Activated gamma-delta T cell (primary cell): Measurements from ENCODE around the gene ARSK.
"Not testable (repeated sequence)": the region's sequence is repeated elsewhere in the genome, so short reads cannot be mapped to it uniquely, and the experiment has no call there.

Experiments used
- DNase-seq: peaks from one replicate; lab custom pipeline; 2025; lab: John Stamatoyannopoulos, UW

ARSK gene

DNA sequence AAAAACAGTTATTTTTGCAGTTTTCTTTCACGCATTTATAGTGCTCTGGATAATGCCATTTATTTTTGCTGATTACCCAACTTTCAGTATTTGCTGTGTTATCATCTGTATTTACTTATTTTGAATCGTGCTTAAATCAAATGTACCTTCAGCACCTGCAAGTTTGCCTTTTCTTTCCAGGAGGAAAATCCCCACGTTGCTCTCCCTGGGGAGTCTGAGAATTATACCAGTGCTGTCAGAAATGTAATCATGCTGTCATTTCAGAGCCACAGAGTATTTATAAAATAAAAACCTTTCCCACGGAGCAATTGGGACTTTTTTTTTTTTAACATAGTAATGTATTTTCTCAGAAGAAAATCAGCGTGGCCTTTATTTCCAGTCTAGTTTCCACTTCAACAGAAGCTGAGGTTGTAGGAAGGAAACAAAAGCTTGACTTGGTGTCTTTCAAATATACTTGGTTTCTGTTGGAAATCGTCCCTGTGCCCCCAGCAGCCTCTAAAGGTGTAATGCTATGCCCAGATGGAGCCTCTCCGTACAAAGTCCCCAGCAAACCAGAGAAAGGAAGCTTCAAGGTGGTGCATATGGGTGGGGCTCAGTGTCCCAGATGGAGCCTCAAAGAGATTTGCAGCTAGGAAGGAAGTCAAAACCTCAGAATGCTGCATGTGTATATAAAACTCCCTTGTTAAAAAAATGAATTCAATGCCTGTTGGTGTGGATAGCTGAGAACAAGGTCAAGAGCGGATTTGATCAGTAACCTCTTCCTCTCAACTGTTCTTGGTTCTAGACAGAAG, 67.1 kb downstream of the ARSK start:
- no peak for DNase-seq

DNA sequence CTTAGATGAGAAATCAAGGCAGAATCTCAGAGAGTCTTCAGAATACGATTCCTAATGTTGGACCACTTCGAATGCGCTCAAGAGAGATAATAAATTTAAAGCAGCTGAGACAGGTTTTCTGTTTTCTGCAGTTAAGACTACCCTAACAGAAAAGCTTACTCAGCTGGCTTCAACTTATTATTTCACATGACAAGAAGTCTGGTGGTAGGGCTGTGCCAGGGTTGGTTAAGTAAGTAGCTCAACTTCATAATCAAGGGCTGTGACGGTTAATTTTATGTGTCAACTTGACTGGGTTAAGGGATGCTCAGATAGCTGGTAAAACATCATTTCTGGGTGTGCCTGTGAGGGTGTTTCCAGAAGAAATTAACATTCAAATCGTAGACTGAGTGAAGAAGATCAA, 68.8 kb downstream of the ARSK start:
- no peak for DNase-seq

DNA sequence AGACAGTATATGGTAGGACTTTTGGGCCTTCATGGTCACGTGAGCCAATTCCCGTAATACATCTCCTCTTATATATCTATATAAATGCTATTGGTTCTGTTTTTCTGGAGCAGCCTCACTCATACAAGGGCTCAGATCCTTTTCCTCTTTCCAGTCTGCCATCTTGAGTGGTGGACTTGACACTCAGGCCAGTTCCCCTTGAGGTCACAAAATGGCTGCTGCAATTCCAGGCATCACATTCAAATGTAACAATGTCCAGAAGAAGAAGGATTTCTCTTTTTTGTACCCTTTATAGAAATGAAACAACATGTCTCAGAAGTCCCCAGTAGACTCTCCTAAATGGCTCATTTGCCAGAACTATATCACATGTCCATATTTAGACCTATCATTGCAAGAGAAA, 69.5 kb downstream of the ARSK start:
- no peak for DNase-seq

DNA sequence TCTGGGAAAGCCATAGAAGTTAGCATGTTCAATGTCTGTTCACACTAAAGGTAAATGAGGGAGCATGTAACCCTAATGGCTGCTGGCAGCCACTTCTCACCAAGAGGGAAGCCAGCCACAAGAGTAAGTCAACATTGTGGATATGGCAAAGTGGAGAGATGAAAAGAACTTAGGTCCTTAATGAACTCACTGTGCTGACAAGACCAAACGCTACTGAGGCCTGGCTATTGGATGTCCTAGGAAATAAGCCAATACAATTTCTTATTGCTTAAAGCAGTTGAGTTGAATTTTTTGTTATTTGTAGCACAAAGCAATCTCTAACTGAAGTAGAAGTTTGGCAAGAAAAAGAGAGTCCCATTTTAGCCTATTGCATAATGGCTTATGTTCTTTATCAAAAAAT, 71.8 kb downstream of the ARSK start:
- no peak for DNase-seq

DNA sequence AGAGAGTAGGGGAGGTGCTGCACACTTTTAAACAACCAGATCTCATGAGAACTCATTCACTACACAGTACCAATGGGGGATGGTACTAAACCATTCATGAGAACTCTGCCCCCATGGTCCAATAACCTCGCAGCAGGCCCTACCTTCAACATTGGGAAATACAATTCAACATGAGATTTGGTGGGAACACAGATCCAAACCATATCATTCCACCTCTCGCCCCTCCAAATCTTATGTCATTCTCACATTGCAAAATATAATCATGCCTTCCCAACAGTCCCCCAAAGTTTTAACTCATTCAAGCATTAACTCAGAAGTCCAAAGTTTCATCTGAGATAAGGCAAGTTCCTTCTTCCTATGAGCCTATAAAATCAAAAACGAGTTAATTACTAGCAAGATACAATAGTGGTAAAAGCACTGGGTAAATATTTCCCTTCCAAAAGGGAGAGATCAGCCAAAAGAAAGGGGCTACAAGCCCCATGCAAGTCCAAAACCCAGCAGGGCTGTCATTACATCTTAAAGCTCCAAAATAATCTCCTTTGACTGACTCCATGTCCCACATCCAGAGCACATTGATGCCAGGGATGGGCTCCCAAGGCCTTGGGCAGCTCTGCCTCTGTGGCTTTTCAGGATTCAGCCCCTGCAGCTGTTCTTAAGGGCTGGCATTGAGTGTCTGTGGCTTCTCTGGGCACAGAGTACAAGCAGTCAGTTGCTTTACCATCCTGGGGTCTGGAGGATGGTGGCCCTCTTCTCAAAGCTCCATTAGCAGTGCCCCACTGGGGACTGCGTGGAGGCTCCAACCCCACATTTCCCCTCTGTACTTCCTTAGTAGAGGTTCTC, 73.3 kb downstream of the ARSK start:
- DNase-seq = no peak

DNA sequence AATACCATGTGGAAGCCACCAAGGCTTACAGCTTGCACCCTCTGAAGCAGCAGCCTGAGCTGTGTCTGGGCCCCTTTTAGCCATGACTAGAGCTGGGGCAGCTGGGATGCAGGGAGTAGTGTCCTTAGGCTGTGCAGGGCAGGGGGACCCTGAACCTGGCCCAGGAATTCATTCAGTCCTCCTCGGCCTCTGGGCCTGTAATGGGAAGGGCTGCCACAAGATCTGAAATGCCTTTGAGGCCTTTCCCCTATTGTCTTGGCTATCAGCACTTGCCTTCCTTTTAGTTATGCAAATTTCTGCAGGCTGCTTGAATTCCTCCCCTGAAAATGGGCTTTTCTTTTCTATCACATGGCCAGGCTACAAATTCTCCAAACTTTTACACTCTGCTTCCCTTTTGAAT, 74.0 kb downstream of the ARSK start:
- no peak for DNase-seq

DNA sequence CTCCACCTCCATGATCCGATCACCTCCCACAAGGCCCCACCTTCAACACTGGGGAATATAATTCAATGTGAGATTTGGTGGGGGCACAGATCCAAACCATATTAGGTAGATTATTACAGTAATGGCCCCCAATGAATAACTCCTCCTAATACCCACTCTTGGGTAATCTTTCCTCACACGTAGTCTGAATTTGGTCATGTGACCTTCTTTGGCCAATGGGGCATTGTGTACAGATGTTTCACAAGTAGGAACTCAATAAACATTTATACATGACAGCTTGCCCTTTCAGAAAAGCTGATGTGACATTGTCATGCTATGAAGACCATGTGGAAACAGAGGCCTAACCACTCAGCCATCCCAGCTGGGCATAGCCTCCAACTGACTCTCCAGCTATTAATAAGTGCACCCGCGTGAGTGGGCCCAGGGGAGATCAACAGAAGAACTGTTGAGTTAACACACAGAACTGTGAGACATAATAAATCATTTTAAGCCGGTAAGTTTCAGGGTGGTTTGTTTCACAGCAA, 75.6 kb downstream of the ARSK start:
- no peak for DNase-seq

DNA sequence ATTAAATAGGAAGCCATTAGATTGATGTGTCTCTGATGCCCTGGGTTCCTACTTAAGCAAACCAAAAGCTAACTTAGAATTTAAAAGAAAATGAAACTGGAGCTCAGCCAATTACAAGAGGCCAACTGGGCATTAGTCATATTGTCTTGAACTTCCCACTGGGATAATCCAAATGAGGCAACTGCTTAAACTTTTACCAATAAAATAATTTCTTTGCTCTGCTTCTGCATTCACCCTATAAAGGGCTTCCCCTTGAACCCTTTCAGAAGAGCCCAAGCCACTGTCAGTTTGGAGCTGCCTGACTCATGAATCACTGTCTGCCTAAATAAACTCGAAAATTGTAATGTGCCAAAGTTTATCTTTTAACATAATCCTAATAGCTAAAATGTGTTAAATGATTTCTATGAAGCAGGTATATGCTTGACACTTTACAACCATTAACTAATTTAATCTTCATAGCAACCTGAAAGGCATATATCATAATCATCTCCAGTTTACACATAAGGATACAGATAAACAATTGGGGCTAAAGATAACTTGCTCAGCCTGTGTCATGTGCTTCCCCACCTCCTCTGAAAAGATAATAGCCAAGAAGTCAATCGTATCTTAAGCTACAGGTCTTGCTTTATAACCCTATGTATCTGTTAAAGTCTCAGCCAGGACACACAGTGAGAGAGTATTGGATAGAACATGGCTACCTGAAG, 76.5 kb downstream of the ARSK start:
- DNase-seq = no peak

DNA sequence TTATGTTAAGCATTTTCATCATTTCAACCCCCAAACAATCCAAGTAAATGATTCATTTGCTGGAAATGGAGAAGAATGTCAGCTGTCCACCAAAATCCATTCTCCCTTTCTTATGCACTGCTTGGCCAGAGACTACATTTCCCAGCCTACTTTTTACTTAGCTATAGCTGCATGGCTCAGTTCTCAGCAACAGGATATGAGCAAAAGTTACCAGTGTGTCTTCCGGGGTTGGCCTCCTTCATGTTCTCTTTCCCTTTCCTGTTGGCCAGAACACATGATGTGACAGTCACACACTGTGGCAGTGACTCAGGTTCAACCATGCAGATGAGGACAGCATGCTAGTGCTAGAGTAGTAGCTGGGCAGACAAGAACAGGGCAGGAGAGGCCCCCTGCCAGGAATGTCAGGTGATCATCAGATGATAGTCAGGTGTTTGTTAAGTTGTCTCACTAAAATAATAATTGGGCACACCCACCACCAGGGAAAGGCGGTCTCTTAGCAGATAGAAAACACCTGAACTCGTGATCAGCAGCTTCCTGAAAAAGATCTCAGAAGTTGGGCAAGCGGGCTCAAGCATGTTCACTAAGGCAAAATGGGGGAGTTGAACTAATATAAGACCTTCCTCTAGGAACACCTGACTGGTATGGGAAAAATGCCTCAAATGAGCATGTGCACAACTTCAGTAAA, 77.2 kb downstream of the ARSK start:
- no peak for DNase-seq

DNA sequence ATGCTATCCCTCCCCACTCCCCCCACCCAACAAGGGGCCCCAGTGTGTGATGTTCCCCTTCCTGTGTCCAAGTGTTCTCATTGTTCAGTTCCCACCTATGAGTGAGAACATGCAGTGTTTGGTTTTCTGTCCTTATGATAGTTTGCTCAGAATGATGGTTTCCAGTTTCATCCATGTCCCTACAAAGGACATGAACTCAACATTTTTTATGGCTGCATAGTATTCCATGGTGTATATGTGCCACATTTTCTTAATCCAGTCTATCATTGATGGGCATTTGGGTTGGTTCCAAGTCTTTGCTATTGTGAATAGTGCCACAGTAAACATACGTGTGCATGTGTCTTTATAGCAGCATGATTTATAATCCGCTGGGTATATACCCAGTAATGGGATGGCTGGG, 78.0 kb downstream of the ARSK start:
- not testable (repeated sequence) for DNase-seq

DNA sequence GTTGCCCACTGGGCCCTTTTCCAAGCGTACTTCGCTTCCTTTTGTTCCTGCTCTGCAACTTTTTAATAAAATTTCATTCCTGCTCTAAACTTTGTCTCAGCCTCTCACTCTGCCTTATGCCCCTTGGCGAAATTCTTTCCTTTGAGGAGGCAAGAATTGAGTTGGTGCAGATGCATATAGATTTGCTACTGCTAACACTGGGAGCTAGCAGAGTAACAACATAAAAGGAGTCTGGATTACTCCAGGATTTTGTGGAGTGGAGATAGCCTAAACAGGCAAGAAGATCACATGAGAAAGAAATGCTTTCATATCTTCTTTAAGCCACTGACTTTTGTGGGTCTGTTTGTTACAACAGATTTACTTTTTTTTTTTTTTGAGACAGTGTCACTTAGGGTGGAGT, 78.8 kb downstream of the ARSK start:
- no peak for DNase-seq

DNA sequence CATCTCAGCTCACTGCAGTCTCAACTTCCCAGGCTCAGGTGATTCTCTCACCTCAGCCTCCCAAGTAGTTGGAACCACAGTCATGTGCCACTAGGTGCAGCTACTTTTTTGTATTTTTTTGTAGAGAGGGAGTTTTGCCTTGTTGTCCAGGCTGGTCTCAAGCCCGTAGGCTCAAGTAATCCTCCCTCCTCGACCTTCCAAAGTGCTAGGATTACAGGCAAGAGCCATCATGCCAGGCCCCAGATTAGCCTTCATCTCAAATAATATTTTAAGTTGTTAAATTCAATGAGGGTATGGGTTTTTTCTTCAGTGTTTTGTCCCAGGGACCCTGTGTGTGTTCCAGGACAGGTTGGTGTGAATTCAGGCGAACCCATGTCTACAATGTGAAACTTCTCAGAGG, 79.2 kb downstream of the ARSK start:
- DNase-seq = no peak

DNA sequence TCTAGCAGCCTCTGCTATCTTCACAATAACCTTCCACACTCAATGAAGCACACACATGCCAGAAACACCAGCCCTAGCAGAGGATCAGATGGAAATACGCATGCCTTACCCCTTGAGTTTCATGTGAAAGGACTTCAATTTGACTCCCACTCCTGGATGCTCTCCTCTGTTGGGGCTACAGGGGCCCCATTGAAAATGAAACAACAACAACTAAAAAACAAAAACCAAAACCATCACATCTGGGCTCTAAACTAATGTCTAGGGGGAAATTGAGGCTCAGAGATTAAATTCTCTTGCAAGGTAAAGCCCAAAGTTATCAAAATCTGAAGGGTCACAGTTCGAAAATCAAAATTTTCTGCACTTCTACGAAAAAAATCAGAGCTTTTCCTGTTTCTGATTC, 83.7 kb downstream of the ARSK start:
- DNase-seq = no peak

DNA sequence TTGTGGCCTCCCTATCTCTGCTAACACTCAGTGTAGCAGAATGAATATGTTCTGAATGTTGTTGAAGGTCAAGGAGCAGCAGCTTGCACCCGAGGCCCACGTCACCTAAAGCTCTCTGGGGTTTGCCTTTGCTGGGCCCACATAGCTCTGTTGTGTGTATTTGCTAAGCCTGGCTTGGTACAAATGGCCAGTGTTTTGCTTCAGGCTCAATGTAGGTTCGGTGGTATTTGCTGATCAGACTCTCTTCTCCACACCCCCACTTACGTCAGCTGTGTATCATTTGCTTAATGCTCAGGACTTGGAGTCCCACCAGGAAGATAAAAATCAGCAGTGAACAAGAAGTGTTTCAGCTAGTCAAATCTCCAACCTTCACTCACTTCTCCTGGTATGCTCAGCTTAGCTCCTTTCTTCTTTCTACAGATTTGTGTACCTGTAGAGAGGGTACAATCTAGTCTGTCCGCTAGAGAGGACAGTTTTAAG, 86.9 kb downstream of the ARSK start:
- DNase-seq = no peak

DNA sequence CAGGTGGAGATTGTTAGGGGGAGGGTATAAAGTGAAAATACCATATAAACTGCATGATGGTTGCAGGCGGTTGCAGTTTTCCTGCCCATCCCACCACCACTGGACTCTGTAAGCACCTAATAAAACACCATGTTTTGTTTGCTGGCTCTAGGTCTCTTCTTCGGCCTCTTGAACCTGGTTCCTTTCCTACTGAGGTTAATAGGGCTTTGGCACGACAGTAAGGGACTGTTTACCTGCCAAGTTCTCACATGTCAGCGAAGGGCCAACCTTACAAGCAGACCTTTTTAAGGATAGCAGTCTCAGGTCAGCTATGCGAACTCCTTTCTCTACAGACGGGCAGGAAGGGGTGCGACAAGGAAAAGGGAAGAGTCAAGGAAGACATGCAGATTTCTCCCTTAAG, 88.3 kb downstream of the ARSK start:
- no peak for DNase-seq

DNA sequence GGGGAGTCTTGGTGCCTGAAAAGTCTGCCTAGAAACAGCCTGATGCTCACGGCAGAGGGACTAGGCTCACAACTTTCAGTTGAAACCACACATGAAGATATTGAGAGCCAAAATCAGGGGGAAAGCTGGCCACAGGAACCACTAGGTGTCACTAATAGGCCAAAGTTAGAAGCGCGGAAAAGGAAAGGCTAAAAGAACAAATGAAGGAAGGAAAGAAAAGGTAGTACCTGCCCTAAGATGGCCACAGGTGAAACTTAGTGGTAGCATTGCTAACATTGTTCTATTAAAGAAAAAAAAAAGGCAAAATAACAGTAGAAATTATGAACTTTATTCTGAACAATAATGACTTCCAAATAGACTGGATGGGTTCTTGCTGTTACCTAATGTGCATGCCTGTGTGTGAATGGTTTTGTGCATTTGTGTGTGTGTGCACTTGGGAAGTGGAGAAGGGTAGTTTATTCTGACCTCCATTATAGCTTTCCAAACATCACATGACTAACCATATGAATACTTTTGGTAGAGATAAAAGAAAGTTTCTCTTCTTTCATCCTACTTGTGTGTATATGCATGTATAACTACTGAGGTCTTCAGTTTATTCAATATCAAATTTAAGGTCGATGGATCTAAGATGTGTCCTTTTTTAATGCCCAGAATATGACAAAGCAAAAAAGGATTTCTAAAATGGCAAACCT, 89.6 kb downstream of the ARSK start:
- no peak for DNase-seq

DNA sequence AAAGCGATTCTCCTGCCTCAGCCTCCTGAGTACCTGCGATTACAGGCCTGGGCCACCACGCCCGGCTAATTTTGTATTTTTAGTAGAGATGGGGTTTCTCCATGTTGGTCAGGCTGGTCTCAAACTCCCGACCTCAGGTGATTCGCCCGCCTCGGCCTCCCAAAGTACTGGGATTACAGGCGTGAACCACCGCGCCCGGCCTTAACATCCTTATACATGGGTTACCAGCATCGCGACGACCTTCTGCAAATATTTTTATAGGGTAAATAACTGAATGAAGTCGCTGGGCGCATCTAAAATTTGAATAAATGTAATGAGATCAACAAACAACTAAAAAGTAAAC, 91.3 kb downstream of the ARSK start:
- DNase-seq = peak; percentile 7

DNA sequence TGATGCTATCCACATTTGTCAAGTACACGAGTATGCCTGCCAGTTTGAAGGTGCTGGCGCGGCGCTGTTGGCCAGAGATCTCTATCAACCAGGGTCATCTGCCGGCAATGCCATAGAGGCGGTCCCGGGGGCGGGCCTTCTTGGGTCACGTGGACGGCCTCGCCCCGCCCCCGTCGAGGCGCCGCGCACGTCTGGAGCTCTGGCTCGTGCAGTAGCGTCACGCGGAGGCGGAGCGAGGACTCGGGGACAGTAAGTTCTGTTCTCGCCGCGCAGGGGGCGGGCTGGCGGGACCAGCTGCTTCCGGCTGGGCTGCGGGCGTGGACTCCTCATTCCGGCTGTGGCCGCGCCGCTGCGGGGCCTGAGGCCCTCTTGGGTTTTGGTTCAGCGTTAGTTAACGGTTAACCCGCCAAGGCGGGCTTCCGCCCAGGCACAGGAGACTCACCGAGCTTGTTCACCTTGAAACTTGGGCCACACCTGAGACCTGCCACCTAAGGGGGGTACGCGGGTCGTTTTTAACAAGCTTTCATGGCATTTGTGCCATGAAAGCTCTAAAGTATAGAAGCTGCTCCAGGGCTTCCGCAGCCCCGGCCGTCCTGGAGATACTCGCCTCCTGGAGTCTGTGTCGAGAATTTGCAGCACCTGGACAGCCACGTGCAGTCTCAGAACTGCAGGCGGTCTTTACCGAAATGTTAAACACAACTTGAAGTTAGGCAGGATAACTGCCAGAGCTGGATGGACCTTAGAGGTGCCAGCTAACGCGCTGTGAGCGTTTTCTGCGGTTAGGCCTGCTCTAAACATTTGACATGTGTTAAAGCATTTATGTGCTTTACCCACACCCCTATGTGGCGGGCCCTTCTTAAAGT, 91.9 kb downstream of the ARSK start, which contains the start of gene RFESD:
Gene RFESD, plus strand, starts transcription at position 209 of the 863 bp plus-strand sequence. CDS start 5,495 bp downstream, outside the sequence.
- DNase-seq = peak; percentile 92

DNA sequence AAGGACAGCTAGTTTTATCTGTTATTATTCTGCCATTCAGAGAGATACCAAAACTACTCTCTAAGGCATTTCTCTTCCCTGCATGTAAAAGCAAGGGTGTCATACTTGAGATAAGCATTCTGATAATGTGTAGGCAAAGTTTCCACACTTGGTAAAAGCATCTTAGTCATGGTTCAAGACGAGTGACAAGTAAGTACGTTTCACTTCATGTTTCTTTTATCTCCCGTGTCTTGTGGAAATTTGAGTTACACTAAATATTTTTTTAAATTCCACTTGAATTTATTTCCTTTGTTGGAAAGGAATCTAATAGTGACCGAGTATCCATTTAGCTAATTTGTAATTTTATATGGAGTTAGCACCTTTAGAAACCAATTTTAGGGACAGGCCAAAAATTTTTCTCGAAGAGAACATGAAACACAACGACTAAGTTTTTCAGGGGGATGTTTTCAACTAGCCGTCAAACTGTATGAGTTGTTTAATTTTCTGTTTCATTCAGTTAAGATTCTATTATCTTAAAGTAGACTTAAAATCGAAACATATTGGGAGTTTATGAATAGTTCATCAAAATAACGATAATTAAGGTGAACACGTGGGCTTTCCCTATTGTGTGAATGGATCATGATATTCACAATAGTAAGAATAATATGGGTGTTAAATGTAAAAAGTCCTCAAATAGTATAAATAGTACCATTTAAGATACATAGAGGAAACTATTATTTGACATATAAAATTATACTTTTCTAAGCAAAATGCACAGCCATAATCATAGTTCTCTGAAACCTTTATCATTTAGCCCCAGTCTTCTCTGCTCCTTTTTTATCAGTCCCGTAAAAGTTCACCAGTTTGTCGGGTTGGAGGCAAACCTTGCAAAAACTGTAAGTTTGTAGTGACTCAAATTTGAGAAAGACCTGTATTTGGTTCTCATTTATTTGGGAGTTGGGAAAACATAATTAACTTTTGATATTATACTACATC, 93.3 kb downstream of the ARSK start:
- DNase-seq = no peak
